ENCODE results near the gene MACF1. TPM values are rescaled to one million over a fixed set of nuclear protein-coding genes. Genes with fewer than 3 reads are reported as not detected.

MACF1 gene
- total RNA-seq, 1 donor from 2014 or later, result 222 TPM

GRCh38 chr1:39425151-39425550, 220.7 kb downstream of the MACF1 start:
- Histone ChIP-seq H4K20me1 (ENCODE audit: low read depth) (peaks cover 20% of the 10 kb centered on the region), H3K36me3 (peaks cover 56% of the 10 kb centered on the region), H3K27ac (no peak overlapping the region), H2AFZ (replicated peaks) (no peak overlapping the region), H3K27me3 (no peaks in the 10 kb centered on the region), H3K4me3 (no peak overlapping the region), H3K9me3 (ENCODE audit: low read depth) (no peaks in the 10 kb centered on the region), H3K4me2 (no peak overlapping the region), H3K79me2 (ENCODE audit: low read depth) (peaks cover 20% of the 10 kb centered on the region), H3F3A (ENCODE audit: low read depth) (peaks cover 8% of the 10 kb centered on the region), H3K9ac (no peak overlapping the region), H3K4me1 (no peaks in the 10 kb centered on the region)
- no peaks in the 10 kb centered on the region for H3K27me3 Mint-ChIP-seq (ENCODE audit: insufficient read depth, low read depth)
- no peak for TF ChIP-seq EZH2 (IDR thresholded peaks at IDR 0.05)
- no peak for TF ChIP-seq CTCF (IDR thresholded peaks at IDR 0.05)
- TF ChIP-seq EZH2phosphoT487 (IDR thresholded peaks at IDR 0.05), result no peak
- DNase-seq (ENCODE audit: low spot score), result no peak
- H3K27ac Mint-ChIP-seq, result no peak overlapping the region
- H3K9me3 Mint-ChIP-seq, result no peaks in the 10 kb centered on the region
- H3K4me3 Mint-ChIP-seq, result no peak overlapping the region
- H3K36me3 Mint-ChIP-seq, result peaks cover 46% of the 10 kb centered on the region
- no peaks in the 10 kb centered on the region for H3K4me1 Mint-ChIP-seq

GRCh38 chr1:39425634-39426033, 221.1 kb downstream of the MACF1 start:
- no peak for TF ChIP-seq EZH2phosphoT487 (IDR thresholded peaks at IDR 0.05)
- TF ChIP-seq CTCF (IDR thresholded peaks at IDR 0.05), result no peak
- TF ChIP-seq EZH2 (IDR thresholded peaks at IDR 0.05), result no peak
- H2AFZ ChIP-seq (replicated peaks), result no peak overlapping the region
- no peak for DNase-seq (ENCODE audit: low spot score)
- Mint-ChIP-seq H3K36me3 (peaks cover 49% of the 10 kb centered on the region), H3K27me3 (ENCODE audit: insufficient read depth, low read depth) (no peaks in the 10 kb centered on the region), H3K4me1 (no peaks in the 10 kb centered on the region), H3K27ac (no peak overlapping the region), H3K4me3 (no peak overlapping the region), H3K9me3 (no peaks in the 10 kb centered on the region)
- no peaks in the 10 kb centered on the region for H3K4me1 ChIP-seq
- H3K27me3 ChIP-seq, result no peaks in the 10 kb centered on the region
- H3K27ac ChIP-seq, result no peak overlapping the region
- H3K9ac ChIP-seq, result peak overlapping the region; percentile 17
- H3F3A ChIP-seq (ENCODE audit: low read depth), result peaks cover 11% of the 10 kb centered on the region
- peaks cover 15% of the 10 kb centered on the region for H3K79me2 ChIP-seq (ENCODE audit: low read depth)
- no peak overlapping the region for H3K4me3 ChIP-seq
- peaks cover 20% of the 10 kb centered on the region for H4K20me1 ChIP-seq (ENCODE audit: low read depth)
- H3K9me3 ChIP-seq (ENCODE audit: low read depth), result no peaks in the 10 kb centered on the region
- peaks cover 57% of the 10 kb centered on the region for H3K36me3 ChIP-seq
- H3K4me2 ChIP-seq, result no peak overlapping the region

- Histone ChIP-seq H3K79me2 (ENCODE audit: low read depth) (peaks cover 9% of the 10 kb centered on the region), H3K9me3 (ENCODE audit: low read depth) (no peaks in the 10 kb centered on the region), H3K4me1 (no peaks in the 10 kb centered on the region), H3K4me3 (no peak overlapping the region), H3K9ac (no peak overlapping the region), H3K36me3 (peaks cover 57% of the 10 kb centered on the region), H3K4me2 (no peak overlapping the region), H3K27ac (peak overlapping the region; percentile 42), H3K27me3 (no peaks in the 10 kb centered on the region), H2AFZ (replicated peaks) (no peak overlapping the region), H3F3A (ENCODE audit: low read depth) (peaks cover 11% of the 10 kb centered on the region), H4K20me1 (ENCODE audit: low read depth) (peaks cover 20% of the 10 kb centered on the region)
- H3K4me1 Mint-ChIP-seq, result no peaks in the 10 kb centered on the region
- DNase-seq (ENCODE audit: low spot score), result no peak
- H3K9me3 Mint-ChIP-seq, result no peaks in the 10 kb centered on the region
- peaks cover 50% of the 10 kb centered on the region for H3K36me3 Mint-ChIP-seq
- H3K4me3 Mint-ChIP-seq, result no peak overlapping the region
- TF ChIP-seq EZH2phosphoT487 (IDR thresholded peaks at IDR 0.05) (no peak), EZH2 (IDR thresholded peaks at IDR 0.05) (no peak), CTCF (IDR thresholded peaks at IDR 0.05) (no peak)
- H3K27me3 Mint-ChIP-seq (ENCODE audit: insufficient read depth, low read depth), result no peaks in the 10 kb centered on the region
- H3K27ac Mint-ChIP-seq, result no peak overlapping the region
These were observed 221.9 kb downstream of the MACF1 start for GRCh38 chr1:39426346-39426745.

All from neural progenitor cell (in vitro differentiated cells).